ENCODE data around the gene LMTK2.

DNA sequence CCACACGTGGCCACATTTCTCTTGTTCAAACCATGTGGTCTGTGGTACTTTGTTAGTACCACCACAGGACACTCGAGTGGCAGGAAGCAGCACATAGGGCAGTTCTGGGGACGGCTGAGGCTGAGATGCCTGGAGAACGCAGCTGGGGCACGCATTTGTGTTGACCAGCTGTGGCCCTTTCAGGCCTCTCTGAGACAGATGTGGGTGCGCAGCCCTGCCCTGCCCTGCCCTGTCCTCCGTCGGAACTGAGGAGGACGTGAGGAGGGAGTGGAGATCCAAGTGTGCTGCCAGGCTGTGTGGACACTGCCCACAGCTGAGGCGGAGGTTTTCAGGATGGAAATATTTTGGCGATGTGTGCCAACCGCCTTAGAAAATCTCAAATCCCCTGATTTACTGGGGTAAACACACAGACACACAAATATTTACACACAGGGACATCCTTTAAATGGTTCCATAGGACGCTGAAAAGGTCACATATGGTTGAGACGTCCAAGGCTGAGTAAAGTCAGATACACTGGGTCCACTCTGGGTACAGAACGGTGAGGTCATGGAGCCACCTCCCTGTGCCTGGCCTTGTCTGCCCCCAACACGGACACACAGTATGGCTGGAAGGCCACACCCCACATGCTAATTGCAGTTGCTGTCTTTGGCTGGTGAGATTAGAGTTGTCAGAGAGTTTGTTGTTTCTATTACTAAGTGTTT, 119.4 kb downstream of the LMTK2 start:
- TF ChIP-seq, protein P1, sequence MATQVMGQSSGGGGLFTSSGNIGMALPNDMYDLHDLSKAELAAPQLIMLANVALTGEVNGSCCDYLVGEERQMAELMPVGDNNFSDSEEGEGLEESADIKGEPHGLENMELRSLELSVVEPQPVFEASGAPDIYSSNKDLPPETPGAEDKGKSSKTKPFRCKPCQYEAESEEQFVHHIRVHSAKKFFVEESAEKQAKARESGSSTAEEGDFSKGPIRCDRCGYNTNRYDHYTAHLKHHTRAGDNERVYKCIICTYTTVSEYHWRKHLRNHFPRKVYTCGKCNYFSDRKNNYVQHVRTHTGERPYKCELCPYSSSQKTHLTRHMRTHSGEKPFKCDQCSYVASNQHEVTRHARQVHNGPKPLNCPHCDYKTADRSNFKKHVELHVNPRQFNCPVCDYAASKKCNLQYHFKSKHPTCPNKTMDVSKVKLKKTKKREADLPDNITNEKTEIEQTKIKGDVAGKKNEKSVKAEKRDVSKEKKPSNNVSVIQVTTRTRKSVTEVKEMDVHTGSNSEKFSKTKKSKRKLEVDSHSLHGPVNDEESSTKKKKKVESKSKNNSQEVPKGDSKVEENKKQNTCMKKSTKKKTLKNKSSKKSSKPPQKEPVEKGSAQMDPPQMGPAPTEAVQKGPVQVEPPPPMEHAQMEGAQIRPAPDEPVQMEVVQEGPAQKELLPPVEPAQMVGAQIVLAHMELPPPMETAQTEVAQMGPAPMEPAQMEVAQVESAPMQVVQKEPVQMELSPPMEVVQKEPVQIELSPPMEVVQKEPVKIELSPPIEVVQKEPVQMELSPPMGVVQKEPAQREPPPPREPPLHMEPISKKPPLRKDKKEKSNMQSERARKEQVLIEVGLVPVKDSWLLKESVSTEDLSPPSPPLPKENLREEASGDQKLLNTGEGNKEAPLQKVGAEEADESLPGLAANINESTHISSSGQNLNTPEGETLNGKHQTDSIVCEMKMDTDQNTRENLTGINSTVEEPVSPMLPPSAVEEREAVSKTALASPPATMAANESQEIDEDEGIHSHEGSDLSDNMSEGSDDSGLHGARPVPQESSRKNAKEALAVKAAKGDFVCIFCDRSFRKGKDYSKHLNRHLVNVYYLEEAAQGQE (IDR thresholded peaks at IDR 0.05; ENCODE audit: insufficient read depth in 1 of 2, low read depth in 2 of 2, low read length in 2 of 2), result no peak
- TF ChIP-seq FOXP2 (optimal IDR thresholded peaks at IDR 0.05; ENCODE audit: borderline replicate concordance, extremely low read depth, extremely low read length, insufficient read depth) (no peak), POLR2AphosphoS5 (IDR thresholded peaks at IDR 0.05; ENCODE audit: low read depth, low read length) (no peak)
